Parathyroid adenoma (tissue), 2 donors: ENCODE data around the gene KRTAP1-1.
"Not testable (repeated sequence)": the region's sequence is repeated elsewhere in the genome, so short reads cannot be mapped to it uniquely, and the experiment has no call there.

Experiments
- H2AFZ ChIP-seq: fragments of 300-600 bp; sonication (generic); one replicate; pipeline ENCODE4 v1.7.0; 2017; ENCODE audit warnings: antibody characterized with exemption, mild to moderate bottlenecking
- H3K27ac ChIP-seq: fragments of 300-600 bp; sonication (generic); one replicate; pipeline ENCODE4 v1.7.0; 2017
- H3K27me3 ChIP-seq: fragments of 300-600 bp; sonication (generic); one replicate; pipeline ENCODE4 v1.7.0; 2017; ENCODE audit warnings: low read length; ENCODE audit not compliant: control insufficient read depth, insufficient read depth
- H3K36me3 ChIP-seq: fragments of 300-600 bp; sonication (generic); one replicate; pipeline ENCODE4 v1.7.0; 2017; ENCODE audit warnings: low read length; ENCODE audit not compliant: control insufficient read depth, insufficient read depth
- H3K4me1 ChIP-seq: fragments of 300-600 bp; sonication (generic); one replicate; pipeline ENCODE4 v1.7.0; 2017; ENCODE audit warnings: control low read depth
- H3K4me2 ChIP-seq: fragments of 300-600 bp; sonication (generic); one replicate; pipeline ENCODE4 v1.7.0; 2017; ENCODE audit warnings: low read length
- H3K4me3 ChIP-seq: fragments of 300-600 bp; sonication (generic); one replicate; pipeline ENCODE4 v1.7.0; 2017; ENCODE audit warnings: low read depth, low read length
- H3K79me2 ChIP-seq: fragments of 300-600 bp; sonication (generic); one replicate; pipeline ENCODE4 v1.7.0; 2017; ENCODE audit warnings: control low read depth
- H3K9ac ChIP-seq: fragments of 300-600 bp; sonication (generic); one replicate; pipeline ENCODE4 v1.7.0; 2017; ENCODE audit warnings: mild to moderate bottlenecking
- H3K9me3 ChIP-seq: fragments of 300-600 bp; sonication (generic); one replicate; pipeline ENCODE4 v1.7.0; 2017; ENCODE audit warnings: low read length; ENCODE audit not compliant: control insufficient read depth
- TF ChIP-seq, protein P1 (sequence below): fragments of 300-600 bp; sonication (generic); IDR thresholded peaks from one replicate; pipeline ENCODE4 v1.7.0; 2017; ENCODE audit warnings: antibody characterized with exemption, mild to moderate bottlenecking
- donor health status: primary hyperparathyroidism.

Gene KRTAP1-1

DNA sequence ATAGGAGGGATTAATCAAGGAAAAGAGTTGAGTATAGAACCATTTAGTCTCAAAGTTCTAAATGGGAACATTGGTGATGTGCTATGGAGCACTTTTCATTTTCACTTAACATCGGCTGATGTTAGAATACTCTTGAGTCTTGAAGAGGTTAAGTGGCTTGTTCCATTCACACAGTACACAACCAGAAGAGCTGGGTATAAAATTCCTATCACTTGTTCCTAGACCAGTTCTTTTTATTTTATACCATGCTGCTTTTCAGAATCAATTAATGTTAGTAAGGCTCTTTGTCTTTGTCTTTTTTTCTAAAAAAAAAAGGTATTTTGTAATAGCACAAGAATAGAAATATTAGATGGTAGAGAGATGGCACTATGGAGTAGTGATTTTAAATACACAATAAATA is 1.7 kb upstream of the KRTAP1-1 start:
- TF ChIP-seq, protein P1, sequence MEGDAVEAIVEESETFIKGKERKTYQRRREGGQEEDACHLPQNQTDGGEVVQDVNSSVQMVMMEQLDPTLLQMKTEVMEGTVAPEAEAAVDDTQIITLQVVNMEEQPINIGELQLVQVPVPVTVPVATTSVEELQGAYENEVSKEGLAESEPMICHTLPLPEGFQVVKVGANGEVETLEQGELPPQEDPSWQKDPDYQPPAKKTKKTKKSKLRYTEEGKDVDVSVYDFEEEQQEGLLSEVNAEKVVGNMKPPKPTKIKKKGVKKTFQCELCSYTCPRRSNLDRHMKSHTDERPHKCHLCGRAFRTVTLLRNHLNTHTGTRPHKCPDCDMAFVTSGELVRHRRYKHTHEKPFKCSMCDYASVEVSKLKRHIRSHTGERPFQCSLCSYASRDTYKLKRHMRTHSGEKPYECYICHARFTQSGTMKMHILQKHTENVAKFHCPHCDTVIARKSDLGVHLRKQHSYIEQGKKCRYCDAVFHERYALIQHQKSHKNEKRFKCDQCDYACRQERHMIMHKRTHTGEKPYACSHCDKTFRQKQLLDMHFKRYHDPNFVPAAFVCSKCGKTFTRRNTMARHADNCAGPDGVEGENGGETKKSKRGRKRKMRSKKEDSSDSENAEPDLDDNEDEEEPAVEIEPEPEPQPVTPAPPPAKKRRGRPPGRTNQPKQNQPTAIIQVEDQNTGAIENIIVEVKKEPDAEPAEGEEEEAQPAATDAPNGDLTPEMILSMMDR = no peak
- Histone ChIP-seq H3K4me3 (no peak overlapping the region), H3K79me2 (no peaks in the 10 kb centered on the region), H3K9me3 (no peaks in the 10 kb centered on the region), H3K36me3 (no peaks in the 10 kb centered on the region), H3K27me3 (no peaks in the 10 kb centered on the region), H3K4me1 (no peaks in the 10 kb centered on the region), H2AFZ (no peak overlapping the region), H3K4me2 (no peak overlapping the region), H3K9ac (no peak overlapping the region), H3K27ac (no peak overlapping the region)

DNA sequence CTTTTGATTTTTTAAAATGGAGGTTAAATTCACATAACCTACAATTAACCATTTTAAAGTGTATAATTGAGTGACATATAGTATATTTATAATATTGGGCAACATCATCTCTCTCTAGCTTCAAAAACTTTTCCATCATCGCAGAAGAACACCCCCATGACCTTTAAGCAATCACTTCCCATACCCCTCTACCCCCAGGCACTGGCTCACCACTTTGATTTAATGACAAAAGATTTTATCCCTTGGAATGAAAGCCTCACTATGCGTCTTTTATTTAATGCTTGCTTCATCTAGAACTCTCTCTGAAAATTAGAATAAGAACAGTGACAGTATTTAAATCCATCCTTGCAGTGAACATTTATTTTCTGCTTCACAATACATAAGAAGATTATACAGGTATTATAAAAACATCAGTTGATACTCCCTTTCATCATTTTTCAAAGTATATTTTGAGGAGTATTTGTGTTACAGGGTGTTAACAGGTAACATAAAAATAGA is 3.3 kb downstream of the KRTAP1-1 start:
- TF ChIP-seq, protein P1 = no peak
- H3K79me2 ChIP-seq = no peaks in the 10 kb centered on the region
- H3K4me2 ChIP-seq = no peak overlapping the region
- no peaks in the 10 kb centered on the region for H3K9me3 ChIP-seq
- H3K4me3 ChIP-seq = no peak overlapping the region
- H3K4me1 ChIP-seq = no peaks in the 10 kb centered on the region
- no peak overlapping the region for H2AFZ ChIP-seq
- no peaks in the 10 kb centered on the region for H3K36me3 ChIP-seq
- H3K27ac ChIP-seq = no peak overlapping the region
- no peak overlapping the region for H3K9ac ChIP-seq
- no peaks in the 10 kb centered on the region for H3K27me3 ChIP-seq

DNA sequence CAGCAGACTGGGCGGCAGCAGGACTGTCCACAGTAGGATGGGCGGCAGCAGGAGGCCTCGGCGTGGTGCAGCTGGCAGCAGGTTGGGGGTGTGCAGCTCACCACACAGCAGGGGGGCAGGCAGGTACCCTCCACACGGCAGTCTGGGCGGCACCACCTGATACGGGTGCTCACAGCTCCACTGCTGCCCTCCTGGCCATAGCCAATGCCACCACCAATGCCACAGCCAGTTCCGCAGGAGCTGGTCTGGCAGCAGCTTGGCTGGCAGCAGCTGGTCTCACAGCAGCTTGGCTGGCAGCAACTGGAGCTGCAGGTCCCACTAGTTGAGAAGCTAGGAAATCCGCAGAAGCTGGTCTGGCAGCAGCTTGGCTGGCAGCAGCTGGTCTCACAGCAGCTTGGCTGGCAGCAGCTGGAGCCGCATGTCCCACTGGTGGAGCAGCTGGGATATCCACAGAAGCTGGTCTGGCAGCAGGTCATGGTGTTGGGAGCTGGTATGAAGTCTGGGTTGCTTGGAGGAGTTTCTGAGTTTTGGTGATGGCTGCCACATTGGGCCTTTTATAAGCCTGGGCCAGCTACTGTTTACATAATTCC is 6.8 kb downstream of the KRTAP1-1 start, which contains the start of gene KRTAP1-3:
Gene KRTAP1-3, minus strand, starts transcription at position 529 of the 590 bp plus-strand sequence. Its CDS starts 53 bp downstream, at position 476.
- not testable (repeated sequence) for H3K4me1 ChIP-seq, H3K36me3 ChIP-seq, H3K4me3 ChIP-seq, H3K27me3 ChIP-seq, H3K27ac ChIP-seq, H3K9me3 ChIP-seq, H3K9ac ChIP-seq, H3K4me2 ChIP-seq, H3K79me2 ChIP-seq, H2AFZ ChIP-seq

DNA sequence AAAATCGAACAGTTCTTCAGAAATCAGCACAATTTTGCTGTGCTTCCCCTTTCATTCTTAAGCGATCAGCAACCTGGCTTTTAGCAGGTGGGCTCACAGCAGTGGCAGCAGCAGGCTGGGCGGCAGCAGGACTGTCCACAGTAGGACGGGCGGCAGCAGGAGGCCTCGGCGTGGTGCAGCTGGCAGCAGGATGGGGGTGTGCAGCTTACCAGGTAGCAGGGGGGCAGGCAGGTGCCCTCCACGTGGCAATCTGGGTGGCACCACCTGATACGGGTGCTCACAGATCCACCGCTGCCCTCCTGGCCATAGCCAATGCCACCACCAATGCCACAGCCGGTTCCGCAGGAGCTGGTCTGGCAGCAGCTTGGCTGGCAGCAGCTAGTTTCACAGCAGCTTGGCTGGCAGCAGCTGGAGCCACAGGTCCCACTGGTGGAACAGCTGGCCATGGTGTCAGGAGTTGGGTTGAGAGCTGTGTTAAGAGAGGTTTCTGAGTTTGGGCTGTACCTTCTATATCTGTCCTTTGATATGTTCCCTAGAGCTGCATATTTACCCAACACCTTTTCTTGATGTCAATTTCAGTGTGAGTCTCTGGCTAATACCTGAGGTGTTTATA is 11.5 kb downstream of the KRTAP1-1 start, which contains the start of gene KRTAP1-4:
Gene KRTAP1-4, minus strand, starts transcription at position 563 of the 613 bp plus-strand sequence. Its CDS starts 117 bp downstream, at position 446.
- H3K27ac ChIP-seq = no peak within 1 kb of the TSS
- H3K9me3 ChIP-seq = no peaks in the 10 kb centered on the region
- no peaks in the 10 kb centered on the region for H3K27me3 ChIP-seq
- no peaks in the 10 kb centered on the region for H3K79me2 ChIP-seq
- no peak within 1 kb of the TSS for H3K4me2 ChIP-seq
- H3K4me1 ChIP-seq = no peaks in the 10 kb centered on the region
- H3K4me3 ChIP-seq = no peak within 1 kb of the TSS
- no peak within 1 kb of the TSS for H3K9ac ChIP-seq
- TF ChIP-seq, protein P1 = no peak
- H2AFZ ChIP-seq = no peak within 1 kb of the TSS
- no peaks in the 10 kb centered on the region for H3K36me3 ChIP-seq

DNA sequence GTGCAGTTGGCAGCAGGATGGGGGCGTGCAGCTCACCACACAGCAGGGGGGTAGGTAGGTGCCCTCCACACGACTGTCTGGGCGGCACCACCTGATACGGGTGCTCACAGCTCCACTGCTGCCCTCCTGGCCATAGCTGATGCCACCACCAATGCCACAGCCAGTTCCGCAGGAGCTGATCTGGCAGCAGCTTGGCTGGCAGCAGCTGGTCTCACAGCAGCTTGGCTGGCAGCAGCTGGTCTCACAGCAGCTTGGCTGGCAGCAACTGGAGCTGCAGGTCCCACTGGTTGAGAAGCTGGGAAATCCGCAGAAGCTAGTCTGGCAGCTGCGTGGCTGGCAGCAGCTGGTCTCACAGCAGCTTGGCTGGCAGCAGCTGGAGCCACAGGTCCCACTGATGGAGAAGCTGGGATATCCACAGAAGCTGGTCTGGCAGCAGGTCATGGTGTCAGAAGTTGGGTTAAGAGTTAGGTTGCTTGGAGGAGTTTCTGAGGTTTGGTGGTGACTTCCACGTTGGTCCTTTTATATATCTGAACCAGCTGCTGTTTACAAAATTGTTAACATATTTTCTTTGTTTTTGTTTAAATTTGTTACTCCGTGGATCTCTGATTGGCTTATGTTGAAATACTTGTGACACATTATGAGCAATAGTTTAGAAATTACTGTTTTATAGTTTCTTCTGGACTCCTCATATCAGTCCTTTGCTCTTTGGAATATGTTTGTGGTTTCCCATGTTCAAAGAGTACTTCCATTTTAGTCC is 14.4 kb downstream of the KRTAP1-1 start, which contains the start of gene KRTAP1-5:
Gene KRTAP1-5, minus strand, starts transcription at position 494 of the 757 bp plus-strand sequence. Its CDS starts 53 bp downstream, at position 441.
- H2AFZ ChIP-seq = no peak within 1 kb of the TSS
- no peak within 1 kb of the TSS for H3K4me2 ChIP-seq
- H3K9me3 ChIP-seq = no peaks in the 10 kb centered on the region
- H3K4me3 ChIP-seq = no peak within 1 kb of the TSS
- H3K36me3 ChIP-seq = no peaks in the 10 kb centered on the region
- no peak within 1 kb of the TSS for H3K27ac ChIP-seq
- TF ChIP-seq, protein P1 = no peak
- no peak within 1 kb of the TSS for H3K9ac ChIP-seq
- no peaks in the 10 kb centered on the region for H3K27me3 ChIP-seq
- no peaks in the 10 kb centered on the region for H3K79me2 ChIP-seq
- H3K4me1 ChIP-seq = no peaks in the 10 kb centered on the region
